ENCODE results near the gene AP2S1. TPM values are rescaled to one million over a fixed set of nuclear protein-coding genes. Genes with fewer than 3 reads are reported as not detected.
"Not testable (repeated sequence)": the region's sequence is repeated elsewhere in the genome, so short reads cannot be mapped to it uniquely, and the experiment has no call there.

AP2S1 gene
- total and polyA plus RNA-seq, 2 donors (not counting 3 experiments of a cell fraction or from before 2014, with no cell fraction given), result 313 to 376 TPM

- Histone ChIP-seq H3K27me3 (ENCODE audit: control insufficient read depth in 2 of 2, insufficient read depth in 2 of 2, low read length in 2 of 2) (no peaks in the 10 kb centered on the region), H3K4me1 (ENCODE audit: control insufficient read depth, extremely low read depth, insufficient read depth, low read length) (peaks cover 11% of the 10 kb centered on the region), H3K9ac (replicated peaks; ENCODE audit: extremely low read depth, insufficient read depth, low read length) (no peak overlapping the region), H3K27ac (ENCODE audit: insufficient read depth, low read depth, low read length) (no peak overlapping the region), H3K79me2 (ENCODE audit: control insufficient read depth, insufficient read depth, low read length) (peaks cover 58% of the 10 kb centered on the region), H3K4me3 (replicated peaks in 1 of 3; ENCODE audit: insufficient read depth in 1 of 3, low read depth in 1 of 3, low read length in 3 of 3) (no peak overlapping the region), H3K9me3 (replicated peaks; ENCODE audit: control insufficient read depth, insufficient read depth, low read length) (no peaks in the 10 kb centered on the region), H3K4me2 (ENCODE audit: insufficient read depth, low read length) (no peak overlapping the region), H4K20me1 (replicated peaks; ENCODE audit: control insufficient read depth, extremely low read depth, insufficient read depth, low read length) (no peaks in the 10 kb centered on the region), H2AFZ (ENCODE audit: low read depth, low read length) (no peak overlapping the region), H3K36me3 (ENCODE audit: control insufficient read depth in 2 of 2, extremely low read depth in 1 of 2, insufficient read depth in 2 of 2, low read length in 2 of 2) (no peaks in the 10 kb centered on the region), H3K9me1 (replicated peaks; ENCODE audit: control insufficient read depth, extremely low read depth, insufficient read depth, low read length) (no peaks in the 10 kb centered on the region)
- CTCF ChIA-PET, result interaction anchor here (3.6 kb wide), 1 partner anchor 10 kb away, joined by 19 read pairs; no protein-coding TSS in a partner anchor
- dilution Hi-C loops (cut with MboI; ENCODE audit: extremely low pct_ligation_motif_present, low sequenced_read_pairs) (no loop called here), intact Hi-C loops (cut with micrococcal nuclease) (no loop called here)
- DNase-seq (ENCODE audit: low read depth, low spot score) (no peak), FAIRE-seq (no peak)
- no TSS peak for BruUV-seq (replicated peaks)
- POLR2A ChIA-PET, result no interaction called here
- no peak for TF ChIP-seq CTCF (IDR thresholded peaks at IDR 0.05; ENCODE audit: extremely low read depth in 1 of 2, insufficient read depth in 1 of 2, low read depth in 1 of 2, low read length in 2 of 2)
- TF ChIP-seq JUN (IDR thresholded peaks at IDR 0.05; ENCODE audit: borderline replicate concordance, insufficient read depth, insufficient read length, low read depth), result no peak
- no peak for TF ChIP-seq FOS (IDR thresholded peaks at IDR 0.05; ENCODE audit: borderline replicate concordance, insufficient read depth, low read length)
- TF ChIP-seq MYC (IDR thresholded peaks at IDR 0.05; ENCODE audit: low read depth, low read length), result no peak
- TF ChIP-seq POLR2A (IDR thresholded peaks at IDR 0.05; ENCODE audit: low read depth, low read length), result no peak
- no peak for TF ChIP-seq POLR2AphosphoS5 (IDR thresholded peaks at IDR 0.05; ENCODE audit: insufficient read depth, low read depth, low read length)
- TF ChIP-seq EZH2 (IDR thresholded peaks at IDR 0.05; ENCODE audit: borderline replicate concordance, low read depth, low read length, severe bottlenecking), result no peak
- no peak for TF ChIP-seq MAX (IDR thresholded peaks at IDR 0.05; ENCODE audit: insufficient read depth, insufficient read length)
- TF ChIP-seq GATA2 (IDR thresholded peaks at IDR 0.05; ENCODE audit: insufficient read depth, insufficient read length, low read depth, low read length), result no peak
These were observed 22.3 kb upstream of the AP2S1 start for GRCh38 chr19:46872967-46873366.

- H3K27ac ChIP-seq (ENCODE audit: insufficient read depth, low read depth, low read length); FAIRE-seq; H3K9me1 ChIP-seq (replicated peaks; ENCODE audit: control insufficient read depth, extremely low read depth, insufficient read depth, low read length); H3K4me3 ChIP-seq (replicated peaks in 1 of 3; ENCODE audit: insufficient read depth in 1 of 3, low read depth in 1 of 3, low read length in 3 of 3); H3K9ac ChIP-seq (replicated peaks; ENCODE audit: extremely low read depth, insufficient read depth, low read length); H2AFZ ChIP-seq (ENCODE audit: low read depth, low read length); CTCF ChIA-PET; BruUV-seq (replicated peaks); intact Hi-C loops (cut with micrococcal nuclease); POLR2A ChIA-PET; H3K9me3 ChIP-seq (replicated peaks; ENCODE audit: control insufficient read depth, insufficient read depth, low read length); DNase-seq (ENCODE audit: low read depth, low spot score); dilution Hi-C loops (cut with MboI; ENCODE audit: extremely low pct_ligation_motif_present, low sequenced_read_pairs); H3K36me3 ChIP-seq (ENCODE audit: control insufficient read depth in 2 of 2, extremely low read depth in 1 of 2, insufficient read depth in 2 of 2, low read length in 2 of 2); H3K27me3 ChIP-seq (ENCODE audit: control insufficient read depth in 2 of 2, insufficient read depth in 2 of 2, low read length in 2 of 2); H4K20me1 ChIP-seq (replicated peaks; ENCODE audit: control insufficient read depth, extremely low read depth, insufficient read depth, low read length); H3K4me2 ChIP-seq (ENCODE audit: insufficient read depth, low read length): not testable (repeated sequence)
- peaks cover 73% of the 10 kb centered on the region for H3K79me2 ChIP-seq (ENCODE audit: control insufficient read depth, insufficient read depth, low read length)
- H3K4me1 ChIP-seq (ENCODE audit: control insufficient read depth, extremely low read depth, insufficient read depth, low read length), result peaks cover 27% of the 10 kb centered on the region
These were observed 20.5 kb upstream of the AP2S1 start for GRCh38 chr19:46871173-46871572.

All from endothelial cell of umbilical vein (primary cell).